Measurements from ENCODE around the gene TLDC2. TPM values are rescaled to one million over a fixed set of nuclear protein-coding genes. Genes with fewer than 3 reads are reported as not detected.

Gene TLDC2
- not detected in 2 replicates for polyA plus RNA-seq
- polyA minus RNA-seq = not detected in 2 replicates

GRCh38 chr20:36875702-36876472, at the start of gene TLDC2:
Gene TLDC2 (plus strand): TSS chr20:36876138. CDS start chr20:36876175, 37 bp downstream.
- H3K4me2 ChIP-seq (ENCODE audit: low read length) = no peak within 1 kb of the TSS
- no peaks in the 10 kb centered on the region for H4K20me1 ChIP-seq (ENCODE audit: insufficient read depth)
- H3K27ac ChIP-seq (ENCODE audit: low read length) = no peak within 1 kb of the TSS
- H3K36me3 ChIP-seq (ENCODE audit: insufficient read depth, low read length) = no peaks in the 10 kb centered on the region
- no peaks in the 10 kb centered on the region for H3K9me3 ChIP-seq (ENCODE audit: low read length)
- H3K27me3 ChIP-seq (ENCODE audit: insufficient read depth, low read depth, low read length) = no peaks in the 10 kb centered on the region
- H3K4me3 ChIP-seq (ENCODE audit: low read length) = no peak within 1 kb of the TSS
- TF ChIP-seq RAD21 (conservative IDR thresholded peaks at IDR 0.05) (no peak), EZH2 (IDR thresholded peaks at IDR 0.05; ENCODE audit: borderline replicate concordance, insufficient read depth, low read length, poor library complexity, severe bottlenecking) (no peak), TAF1 (IDR thresholded peaks at IDR 0.05; ENCODE audit: low read depth) (no peak), MXI1 (conservative IDR thresholded peaks at IDR 0.05; ENCODE audit: poor library complexity, severe bottlenecking) (no peak), POLR2AphosphoS5 (IDR thresholded peaks at IDR 0.05) (no peak), EP300 (conservative IDR thresholded peaks at IDR 0.05; ENCODE audit: poor library complexity, severe bottlenecking) (no peak), SMC3 (conservative IDR thresholded peaks at IDR 0.05; ENCODE audit: poor library complexity) (no peak), CTCF (IDR thresholded peaks at IDR 0.05; ENCODE audit: poor library complexity, severe bottlenecking) (no peak), REST (IDR thresholded peaks at IDR 0.05; ENCODE audit: borderline replicate concordance) (no peak)
- H3K79me2 ChIP-seq (replicated peaks; ENCODE audit: insufficient read depth, low read length) = no peaks in the 10 kb centered on the region
- H3K9me2 ChIP-seq (ENCODE audit: insufficient read depth, low read length) = no peaks in the 10 kb centered on the region
- no peak within 1 kb of the TSS for H2AFZ ChIP-seq (ENCODE audit: low read depth, low read length)
- no peak within 1 kb of the TSS for H3K9ac ChIP-seq (ENCODE audit: low read length)
- H3F3A ChIP-seq (ENCODE audit: insufficient read depth, low read length, poor library complexity, severe bottlenecking) = no peaks in the 10 kb centered on the region

GRCh38 chr20:36826554-36827244, 49.2 kb upstream of the TLDC2 start:
- H3K27me3 ChIP-seq (ENCODE audit: insufficient read depth, low read depth, low read length) = no peaks in the 10 kb centered on the region
- TF ChIP-seq RAD21 (conservative IDR thresholded peaks at IDR 0.05) (no peak), CTCF (IDR thresholded peaks at IDR 0.05; ENCODE audit: poor library complexity, severe bottlenecking) (no peak), TAF1 (IDR thresholded peaks at IDR 0.05; ENCODE audit: low read depth) (no peak), SMC3 (conservative IDR thresholded peaks at IDR 0.05; ENCODE audit: poor library complexity) (no peak), MXI1 (conservative IDR thresholded peaks at IDR 0.05; ENCODE audit: poor library complexity, severe bottlenecking) (no peak), REST (IDR thresholded peaks at IDR 0.05; ENCODE audit: borderline replicate concordance) (no peak), POLR2AphosphoS5 (IDR thresholded peaks at IDR 0.05) (no peak), EZH2 (IDR thresholded peaks at IDR 0.05; ENCODE audit: borderline replicate concordance, insufficient read depth, low read length, poor library complexity, severe bottlenecking) (no peak), EP300 (conservative IDR thresholded peaks at IDR 0.05; ENCODE audit: poor library complexity, severe bottlenecking) (no peak)
- H3F3A ChIP-seq (ENCODE audit: insufficient read depth, low read length, poor library complexity, severe bottlenecking) = no peaks in the 10 kb centered on the region
- H3K36me3 ChIP-seq (ENCODE audit: insufficient read depth, low read length) = peaks cover 10% of the 10 kb centered on the region
- no peak overlapping the region for H3K4me2 ChIP-seq (ENCODE audit: low read length)
- H3K9me2 ChIP-seq (ENCODE audit: insufficient read depth, low read length) = no peaks in the 10 kb centered on the region
- H3K9me3 ChIP-seq (ENCODE audit: low read length) = no peaks in the 10 kb centered on the region
- H3K9ac ChIP-seq (ENCODE audit: low read length) = no peak overlapping the region
- H3K27ac ChIP-seq (ENCODE audit: low read length) = peak overlapping the region; percentile 77
- H4K20me1 ChIP-seq (ENCODE audit: insufficient read depth) = no peaks in the 10 kb centered on the region
- H3K79me2 ChIP-seq (replicated peaks; ENCODE audit: insufficient read depth, low read length) = peaks cover 16% of the 10 kb centered on the region
- no peak overlapping the region for H2AFZ ChIP-seq (ENCODE audit: low read depth, low read length)
- H3K4me3 ChIP-seq (ENCODE audit: low read length) = no peak overlapping the region

All from neural cell (in vitro differentiated cells).